ENCODE measurements around the gene C1orf21.

DNA sequence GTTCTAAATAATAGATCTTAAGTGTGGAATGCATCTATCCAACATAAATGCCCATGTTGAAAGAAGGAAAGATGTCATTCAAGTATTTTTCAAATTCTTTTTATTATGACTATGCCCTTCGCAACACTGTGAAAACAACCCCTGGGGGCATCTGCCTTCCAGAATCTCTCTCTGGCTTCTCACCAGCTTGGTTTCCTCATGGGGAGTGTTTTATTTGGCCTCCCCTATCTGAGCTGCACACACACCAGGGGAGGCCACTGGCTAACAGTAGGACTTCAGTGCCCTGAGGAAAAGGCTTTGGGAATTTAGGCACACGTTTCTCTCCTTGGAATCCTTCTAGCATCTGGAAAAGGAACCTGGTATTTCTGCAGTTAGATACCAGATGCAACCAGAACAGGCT is 237.2 kb downstream of the C1orf21 start:
- TF ChIP-seq RELA (CRISPR knock-in tag; IDR thresholded peaks at IDR 0.05; ENCODE audit: borderline replicate concordance) (no peak), CTCF (IDR thresholded peaks at IDR 0.05) (no peak), NR1H2 (CRISPR knock-in tag; IDR thresholded peaks at IDR 0.05) (no peak), E2F4 (CRISPR knock-in tag; IDR thresholded peaks at IDR 0.05; ENCODE audit: borderline replicate concordance, low read depth) (no peak), ETV6 (CRISPR knock-in tag; IDR thresholded peaks at IDR 0.05) (no peak), GTF2I (CRISPR knock-in tag; conservative IDR thresholded peaks at IDR 0.05) (no peak), SP1 (CRISPR knock-in tag; conservative IDR thresholded peaks at IDR 0.05) (no peak), ZNF416 (CRISPR knock-in tag; IDR thresholded peaks at IDR 0.05) (no peak), HMGXB4 (CRISPR knock-in tag; IDR thresholded peaks at IDR 0.05) (no peak), IRF1 (CRISPR knock-in tag; IDR thresholded peaks at IDR 0.05) (no peak)
- TF ChIP-seq, protein P1, sequence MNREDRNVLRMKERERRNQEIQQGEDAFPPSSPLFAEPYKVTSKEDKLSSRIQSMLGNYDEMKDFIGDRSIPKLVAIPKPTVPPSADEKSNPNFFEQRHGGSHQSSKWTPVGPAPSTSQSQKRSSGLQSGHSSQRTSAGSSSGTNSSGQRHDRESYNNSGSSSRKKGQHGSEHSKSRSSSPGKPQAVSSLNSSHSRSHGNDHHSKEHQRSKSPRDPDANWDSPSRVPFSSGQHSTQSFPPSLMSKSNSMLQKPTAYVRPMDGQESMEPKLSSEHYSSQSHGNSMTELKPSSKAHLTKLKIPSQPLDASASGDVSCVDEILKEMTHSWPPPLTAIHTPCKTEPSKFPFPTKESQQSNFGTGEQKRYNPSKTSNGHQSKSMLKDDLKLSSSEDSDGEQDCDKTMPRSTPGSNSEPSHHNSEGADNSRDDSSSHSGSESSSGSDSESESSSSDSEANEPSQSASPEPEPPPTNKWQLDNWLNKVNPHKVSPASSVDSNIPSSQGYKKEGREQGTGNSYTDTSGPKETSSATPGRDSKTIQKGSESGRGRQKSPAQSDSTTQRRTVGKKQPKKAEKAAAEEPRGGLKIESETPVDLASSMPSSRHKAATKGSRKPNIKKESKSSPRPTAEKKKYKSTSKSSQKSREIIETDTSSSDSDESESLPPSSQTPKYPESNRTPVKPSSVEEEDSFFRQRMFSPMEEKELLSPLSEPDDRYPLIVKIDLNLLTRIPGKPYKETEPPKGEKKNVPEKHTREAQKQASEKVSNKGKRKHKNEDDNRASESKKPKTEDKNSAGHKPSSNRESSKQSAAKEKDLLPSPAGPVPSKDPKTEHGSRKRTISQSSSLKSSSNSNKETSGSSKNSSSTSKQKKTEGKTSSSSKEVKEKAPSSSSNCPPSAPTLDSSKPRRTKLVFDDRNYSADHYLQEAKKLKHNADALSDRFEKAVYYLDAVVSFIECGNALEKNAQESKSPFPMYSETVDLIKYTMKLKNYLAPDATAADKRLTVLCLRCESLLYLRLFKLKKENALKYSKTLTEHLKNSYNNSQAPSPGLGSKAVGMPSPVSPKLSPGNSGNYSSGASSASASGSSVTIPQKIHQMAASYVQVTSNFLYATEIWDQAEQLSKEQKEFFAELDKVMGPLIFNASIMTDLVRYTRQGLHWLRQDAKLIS (CRISPR knock-in tag; IDR thresholded peaks at IDR 0.05; ENCODE audit: borderline replicate concordance): no peak

Data from WTC11 (cell line).